ENCODE data around the gene ZBTB46. TPM values are rescaled to one million over a fixed set of nuclear protein-coding genes. Genes with fewer than 3 reads are reported as not detected.
A peak's percentile ranks its signal among the peaks of the same experiment; 100 is the strongest.

Gene ZBTB46
- total RNA-seq, 2 donors from 2014 or later: 2.1 to 3.2 TPM

- no peak overlapping the region for H3K27ac ChIP-seq
- H3K4me1 ChIP-seq: no peaks in the 10 kb centered on the region
- intact Hi-C loops (cut with DNase I): no loop called here
- H3K9ac ChIP-seq (ENCODE audit: low read depth in 2 of 2, low read length in 2 of 2): no peak overlapping the region
- H3K27me3 ChIP-seq: peaks cover 3% of the 10 kb centered on the region
- H3K36me3 ChIP-seq: no peaks in the 10 kb centered on the region
- H3K9me3 ChIP-seq: no peaks in the 10 kb centered on the region
- H3K4me3 ChIP-seq: no peak overlapping the region
- no peak for TF ChIP-seq CTCF (IDR thresholded peaks at IDR 0.05)
- DNase-seq: no peak
Measured at GRCh38 chr20:63823691-63824311, 7.3 kb downstream of the ZBTB46 start.

GRCh38 chr20:63822276-63822696 is 8.8 kb downstream of the ZBTB46 start:
- H3K9me3 ChIP-seq: no peaks in the 10 kb centered on the region
- intact Hi-C loops (cut with DNase I): no loop called here
- H3K4me1 ChIP-seq: no peaks in the 10 kb centered on the region
- no peak for TF ChIP-seq CTCF (IDR thresholded peaks at IDR 0.05)
- no peaks in the 10 kb centered on the region for H3K27me3 ChIP-seq
- DNase-seq: no peak
- no peak overlapping the region for H3K27ac ChIP-seq
- H3K4me3 ChIP-seq: no peak overlapping the region
- H3K36me3 ChIP-seq: no peaks in the 10 kb centered on the region
- H3K9ac ChIP-seq (ENCODE audit: low read depth in 2 of 2, low read length in 2 of 2): no peak overlapping the region

GRCh38 chr20:63821811-63822210 is 9.3 kb downstream of the ZBTB46 start:
- no peaks in the 10 kb centered on the region for H3K27me3 ChIP-seq
- intact Hi-C loops (cut with DNase I): no loop called here
- H3K9ac ChIP-seq (ENCODE audit: low read depth in 2 of 2, low read length in 2 of 2): no peak overlapping the region
- no peak for TF ChIP-seq CTCF (IDR thresholded peaks at IDR 0.05)
- H3K4me3 ChIP-seq: no peak overlapping the region
- H3K36me3 ChIP-seq: no peaks in the 10 kb centered on the region
- no peaks in the 10 kb centered on the region for H3K9me3 ChIP-seq
- H3K4me1 ChIP-seq: no peaks in the 10 kb centered on the region
- DNase-seq: no peak
- no peak overlapping the region for H3K27ac ChIP-seq

GRCh38 chr20:63819224-63819921 is 11.7 kb downstream of the ZBTB46 start:
- Histone ChIP-seq H3K36me3 (no peaks in the 10 kb centered on the region), H3K9me3 (no peaks in the 10 kb centered on the region), H3K9ac (ENCODE audit: low read depth in 2 of 2, low read length in 2 of 2) (peak overlapping the region in 1 of 2 donors; percentile 21), H3K4me3 (peak overlapping the region; percentile 17), H3K27ac (no peak overlapping the region), H3K4me1 (no peaks in the 10 kb centered on the region), H3K27me3 (no peaks in the 10 kb centered on the region)
- DNase-seq: no peak
- intact Hi-C loops (cut with DNase I): no loop called here
- peak; percentile 19 for TF ChIP-seq CTCF (IDR thresholded peaks at IDR 0.05)

- Histone ChIP-seq H3K9ac (ENCODE audit: low read depth in 2 of 2, low read length in 2 of 2) (no peak overlapping the region), H3K4me3 (no peak overlapping the region), H3K4me1 (no peaks in the 10 kb centered on the region), H3K27ac (no peak overlapping the region), H3K27me3 (no peaks in the 10 kb centered on the region), H3K36me3 (no peaks in the 10 kb centered on the region), H3K9me3 (no peaks in the 10 kb centered on the region)
- intact Hi-C loops (cut with DNase I): no loop called here
- TF ChIP-seq CTCF (IDR thresholded peaks at IDR 0.05): no peak
- DNase-seq: no peak
Measured at GRCh38 chr20:63815615-63816253, 15.3 kb downstream of the ZBTB46 start.

All from colonic mucosa (tissue), 4 donors.